Testis (tissue), 3 donors: ENCODE data around the gene MYOM1. TPM values are rescaled to one million over a fixed set of nuclear protein-coding genes. Genes with fewer than 3 reads are reported as not detected.

Source experiments
- DNase-seq: peaks from one replicate; pipeline ENCODE4 v3.0.0-alpha.2; 2019
- H3K27ac ChIP-seq, 2 donors: fragments of 200-600 bp; sonication (generic); one replicate each; pipeline ENCODE4 v1.5.1; 2019
- H3K27me3 ChIP-seq: fragments of 200-600 bp; sonication (generic); one replicate; pipeline ENCODE4 v1.5.1; 2019
- H3K36me3 ChIP-seq: fragments of 200-600 bp; sonication (generic); one replicate; pipeline ENCODE4 v1.5.1; 2017; ENCODE audit warnings: low read depth; ENCODE audit errors: missing control alignments
- H3K4me1 ChIP-seq: fragments of 200-600 bp; sonication (generic); one replicate; pipeline ENCODE4 v1.5.1; 2019
- H3K4me3 ChIP-seq, 2 donors: fragments of 200-600 bp; sonication (generic); one replicate each; pipeline ENCODE4 v1.5.1; 2017 to 2019
- H3K9me3 ChIP-seq: fragments of 200-600 bp; sonication (generic); one replicate; pipeline ENCODE4 v1.5.1; 2017
- POLR2A ChIP-seq: fragments of 450-650 bp; IDR thresholded peaks from one replicate; pipeline ENCODE4 v1.6.1; 2017; ENCODE audit warnings: antibody characterized with exemption, mild to moderate bottlenecking, moderate library complexity
- WGBS, 2 donors: methylation state at CpG; one replicate each; pipeline ENCODE4 v1.1.5; 2018; 5-methylcytosine and 5-hydroxymethylcytosine counted together
- intact Hi-C: fragments of 100-400 bp; cut with DNase I; formaldehyde crosslinking; loops from one replicate; pipeline ENCODE4 v1.15.1; 2023; ENCODE audit warnings: low total_unique reads
- polyA plus RNA-seq: library from polyadenylated mRNA; stranded (reverse); fragments of 350-450 nt; fragmentation: Illumina TruSeq; extraction: RNeasy Lipid Tissue Mini Kit (QIAGEN cat#74804); gene quantifications from one replicate; pipeline ENCODE4 v1.2.3, GENCODE V29; 2014; ENCODE audit warnings: low read depth, low replicate concordance; ENCODE audit not compliant: insufficient read depth
- total RNA-seq, 2 donors: library from RNA; depleted of rRNA; stranded (reverse); fragments of >200 nt; gene quantifications; one replicate each; pipeline ENCODE4 v1.2.3, GENCODE V29; 2016
- TF ChIP-seq, protein P1 (sequence below), 3 experiments: fragments of 450-650 bp in 2 of 3; fragments of 200-600 bp in 1 of 3; sonication (generic) in 1 of 3; IDR thresholded peaks; one replicate each; pipeline ENCODE4 v1.5.1; 2016 to 2019; ENCODE audit warnings: antibody characterized with exemption in 3 of 3, mild to moderate bottlenecking in 2 of 3, moderate library complexity in 1 of 3

MYOM1 gene
- total and polyA plus RNA-seq, 3 donors from 2014 or later, result 9.1 to 19.9 (median 16.9) TPM

DNA sequence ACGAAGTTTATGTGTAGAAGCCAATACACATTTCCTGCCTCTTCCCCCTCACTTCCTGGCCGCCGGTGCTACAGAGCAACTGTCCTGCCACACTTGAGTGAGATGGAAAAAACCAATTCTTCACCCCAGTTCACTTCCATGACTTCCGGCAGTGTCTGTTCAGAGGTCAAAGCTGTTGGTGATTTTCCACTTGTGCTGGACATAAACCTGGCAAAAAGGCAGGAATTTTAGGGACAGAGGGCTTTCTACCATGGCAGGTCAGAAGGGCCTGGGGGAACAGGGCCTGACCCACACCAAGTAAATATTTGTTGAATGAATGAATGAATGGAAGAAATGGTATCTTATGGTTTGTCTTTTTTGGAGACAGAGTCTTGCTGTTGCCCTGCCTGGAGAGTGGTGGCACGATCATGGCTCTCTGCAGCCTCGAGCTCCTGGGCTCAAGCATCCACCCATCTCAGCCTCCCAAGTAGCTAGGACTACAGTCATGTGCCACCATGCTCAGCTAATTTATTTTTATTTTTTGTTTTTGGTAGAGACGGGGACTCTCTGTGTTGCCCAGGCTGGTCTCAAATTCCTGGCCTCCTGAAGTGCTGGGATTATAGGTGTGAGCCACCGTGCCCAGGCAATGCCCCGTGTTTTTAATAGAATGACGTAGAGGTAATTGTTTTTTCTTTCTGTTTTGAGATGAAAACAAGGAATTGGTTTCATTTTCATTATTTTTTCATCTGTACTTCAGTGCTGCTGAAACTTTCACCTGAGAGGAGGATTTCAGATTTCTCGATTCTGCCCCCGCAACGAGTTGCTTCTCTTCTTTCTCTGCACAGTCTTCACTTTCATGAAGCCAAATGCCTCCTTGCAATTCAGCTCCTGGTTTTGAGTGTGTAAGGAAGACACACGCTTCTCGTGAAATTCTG, 158.8 kb downstream of the MYOM1 start:
- no peaks in the 10 kb centered on the region for H3K9me3 ChIP-seq
- intact Hi-C loops, result no loop called here
- no peak overlapping the region for H3K4me3 ChIP-seq
- no peaks in the 10 kb centered on the region for H3K36me3 ChIP-seq
- peak overlapping the region in 1 of 2 donors; percentile 65 for H3K27ac ChIP-seq
- no peaks in the 10 kb centered on the region for H3K27me3 ChIP-seq
- no peak for DNase-seq
- 81 to 82% methylated on average over 15 of the region's 15 CpGs for WGBS, 2 donors
- peaks cover 8% of the 10 kb centered on the region for H3K4me1 ChIP-seq
- TF ChIP-seq POLR2A, result no peak
- TF ChIP-seq, protein P1, sequence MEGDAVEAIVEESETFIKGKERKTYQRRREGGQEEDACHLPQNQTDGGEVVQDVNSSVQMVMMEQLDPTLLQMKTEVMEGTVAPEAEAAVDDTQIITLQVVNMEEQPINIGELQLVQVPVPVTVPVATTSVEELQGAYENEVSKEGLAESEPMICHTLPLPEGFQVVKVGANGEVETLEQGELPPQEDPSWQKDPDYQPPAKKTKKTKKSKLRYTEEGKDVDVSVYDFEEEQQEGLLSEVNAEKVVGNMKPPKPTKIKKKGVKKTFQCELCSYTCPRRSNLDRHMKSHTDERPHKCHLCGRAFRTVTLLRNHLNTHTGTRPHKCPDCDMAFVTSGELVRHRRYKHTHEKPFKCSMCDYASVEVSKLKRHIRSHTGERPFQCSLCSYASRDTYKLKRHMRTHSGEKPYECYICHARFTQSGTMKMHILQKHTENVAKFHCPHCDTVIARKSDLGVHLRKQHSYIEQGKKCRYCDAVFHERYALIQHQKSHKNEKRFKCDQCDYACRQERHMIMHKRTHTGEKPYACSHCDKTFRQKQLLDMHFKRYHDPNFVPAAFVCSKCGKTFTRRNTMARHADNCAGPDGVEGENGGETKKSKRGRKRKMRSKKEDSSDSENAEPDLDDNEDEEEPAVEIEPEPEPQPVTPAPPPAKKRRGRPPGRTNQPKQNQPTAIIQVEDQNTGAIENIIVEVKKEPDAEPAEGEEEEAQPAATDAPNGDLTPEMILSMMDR (IDR thresholded peaks at IDR 0.05), result no peak

DNA sequence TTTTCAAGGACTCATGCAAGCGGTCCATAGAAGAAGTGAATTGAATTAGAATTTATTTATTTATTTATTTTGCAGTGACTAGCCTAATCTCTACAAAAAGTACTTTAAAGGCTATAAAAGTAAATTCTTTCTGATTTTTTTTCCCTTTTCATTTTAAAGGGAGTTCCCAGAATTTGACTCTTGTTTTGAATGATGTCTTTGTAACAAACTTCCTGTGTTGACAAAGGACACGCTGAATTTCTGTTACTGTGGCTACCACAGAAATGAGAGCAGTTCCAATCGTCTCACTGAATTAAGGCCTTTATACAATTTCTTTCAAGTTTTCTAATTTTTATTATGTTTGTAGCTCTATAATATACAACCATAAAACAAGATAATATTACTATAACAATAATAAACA, 160.5 kb downstream of the MYOM1 start:
- TF ChIP-seq, protein P1 (IDR thresholded peaks at IDR 0.05), result no peak
- TF ChIP-seq POLR2A, result no peak
- Histone ChIP-seq H3K27ac (peak overlapping the region in 1 of 2 donors; percentile 65), H3K4me1 (peaks cover 14% of the 10 kb centered on the region), H3K27me3 (no peaks in the 10 kb centered on the region), H3K36me3 (no peaks in the 10 kb centered on the region), H3K4me3 (no peak overlapping the region), H3K9me3 (no peaks in the 10 kb centered on the region)
- WGBS, 2 donors, result 38 to 41% methylated on average over 3 of the region's 3 CpGs
- intact Hi-C loops, result no loop called here
- DNase-seq, result no peak

DNA sequence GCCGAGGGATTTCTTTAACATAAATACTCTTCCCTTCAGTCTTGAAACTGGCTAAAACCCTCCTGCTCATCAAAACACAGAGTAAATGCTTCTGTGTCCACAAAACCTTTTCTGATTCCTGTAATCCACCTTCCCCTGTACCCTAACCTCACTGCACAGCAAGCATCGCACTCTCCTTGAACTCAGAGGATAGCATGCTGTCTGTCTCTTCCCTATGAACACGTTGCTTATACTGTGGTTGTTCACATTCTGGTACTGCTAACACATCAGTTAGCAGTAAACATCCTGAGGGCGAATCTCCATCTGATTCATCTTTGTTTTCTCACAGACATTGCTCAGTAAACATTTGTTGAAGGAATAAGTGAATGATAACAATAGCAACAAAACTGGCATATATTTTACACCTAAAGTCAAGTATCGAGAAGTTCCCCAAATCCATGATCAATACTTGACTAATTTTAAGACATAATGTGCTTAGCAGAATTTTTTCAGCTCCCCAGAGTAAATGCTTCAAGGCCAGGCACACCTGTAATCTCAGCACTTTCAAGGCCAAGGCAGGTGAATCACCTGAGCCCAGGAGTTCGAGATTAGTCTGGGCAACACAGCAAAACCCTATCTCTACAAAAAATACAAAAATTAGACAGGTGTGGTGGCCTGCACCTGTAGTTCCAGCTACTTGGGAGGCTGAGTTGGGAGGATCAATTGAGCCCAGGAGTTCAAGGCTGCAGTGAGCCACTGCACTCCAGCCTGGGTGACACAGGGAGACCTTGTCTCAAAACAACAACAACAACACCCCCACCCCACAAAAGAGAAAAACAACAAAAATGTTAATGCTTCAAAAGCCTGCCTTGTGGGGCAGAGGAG, 161.2 kb downstream of the MYOM1 start:
- Histone ChIP-seq H3K4me3 (no peak overlapping the region), H3K27me3 (no peaks in the 10 kb centered on the region), H3K36me3 (no peaks in the 10 kb centered on the region), H3K9me3 (no peaks in the 10 kb centered on the region), H3K27ac (peak overlapping the region in 1 of 2 donors; percentile 65), H3K4me1 (peaks cover 14% of the 10 kb centered on the region)
- TF ChIP-seq, protein P1 (IDR thresholded peaks at IDR 0.05), result no peak
- no peak for TF ChIP-seq POLR2A
- WGBS, 2 donors, result 72 to 89% methylated on average over 6 of the region's 6 CpGs
- intact Hi-C loops, result no loop called here
- DNase-seq, result no peak

DNA sequence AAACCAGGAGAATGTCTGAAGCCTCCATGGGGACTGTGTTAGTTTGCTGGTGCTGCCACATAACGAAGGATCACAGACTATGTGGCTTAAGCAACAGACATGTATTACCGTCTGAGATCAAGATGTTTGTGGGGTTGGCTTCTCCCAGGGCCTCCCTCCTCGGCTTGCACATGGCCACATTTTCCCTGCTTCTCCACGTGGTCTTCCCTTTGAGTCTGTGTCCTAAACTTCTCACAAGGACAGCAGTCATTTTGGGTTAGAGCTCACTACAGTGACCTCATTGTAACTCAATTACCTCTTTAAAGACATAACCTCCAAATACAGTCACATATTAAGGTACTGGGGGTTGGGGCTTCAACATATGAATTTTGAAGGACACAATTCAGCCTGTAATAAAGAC, 162.2 kb downstream of the MYOM1 start:
- WGBS, 2 donors, result 80 to 95% methylated on average over 4 of the region's 4 CpGs
- TF ChIP-seq, protein P1 (IDR thresholded peaks at IDR 0.05), result no peak
- no peak for TF ChIP-seq POLR2A

More for the DNA sequence above, 162.2 kb downstream of the MYOM1 start:
- Histone ChIP-seq H3K4me1 (peaks cover 14% of the 10 kb centered on the region), H3K9me3 (no peaks in the 10 kb centered on the region), H3K27ac (no peak overlapping the region), H3K4me3 (no peak overlapping the region), H3K27me3 (no peaks in the 10 kb centered on the region), H3K36me3 (no peaks in the 10 kb centered on the region)
- DNase-seq, result no peak
- intact Hi-C loops, result no loop called here
